Iris pigment epithelial cell (primary cell): ENCODE data around the gene CYB5A.

Source experiments
- DNase-seq: peaks from one replicate; pipeline ENCODE4 v3.0.0-alpha.2; 2011; ENCODE audit warnings: low read depth

Gene CYB5A

DNA sequence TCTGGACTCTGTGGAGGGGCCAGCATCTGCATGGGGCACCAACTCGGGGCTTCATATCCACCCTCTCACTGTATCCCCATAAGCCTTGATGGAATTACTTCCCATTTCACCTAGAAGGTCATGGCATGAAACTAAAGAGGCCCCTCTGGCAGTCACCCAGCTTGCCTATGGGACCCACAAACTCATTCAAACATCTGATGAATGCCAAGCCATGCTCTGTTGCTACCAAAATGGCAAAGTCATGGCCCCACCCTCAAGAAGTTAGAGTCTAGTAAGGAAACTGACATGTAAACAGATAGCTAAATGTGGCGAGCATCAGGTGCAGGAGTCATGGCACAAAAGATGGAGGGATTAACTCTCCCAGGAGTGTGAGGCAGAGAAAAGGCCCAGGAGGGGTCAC is 14.5 kb downstream of the CYB5A start:
- DNase-seq = no peak

DNA sequence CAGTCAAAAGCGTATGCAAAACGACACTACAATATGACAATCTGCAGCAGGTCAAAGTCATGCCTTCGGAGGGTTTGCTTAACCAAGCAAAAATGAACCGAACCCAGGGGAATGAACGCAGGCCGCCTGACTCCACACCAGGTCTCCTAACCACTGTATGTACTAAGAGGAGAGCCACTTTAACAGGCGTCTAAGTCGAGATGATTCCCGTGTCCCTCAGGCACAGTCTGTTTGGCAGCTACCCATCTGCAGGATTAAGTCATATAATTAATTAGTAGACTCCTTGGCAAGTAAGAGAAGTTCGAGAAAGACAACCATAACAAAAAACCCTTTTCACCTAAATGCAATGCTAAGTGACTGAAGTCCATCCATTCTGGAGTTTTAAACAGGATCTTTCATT is 15.2 kb downstream of the CYB5A start:
- no peak for DNase-seq

DNA sequence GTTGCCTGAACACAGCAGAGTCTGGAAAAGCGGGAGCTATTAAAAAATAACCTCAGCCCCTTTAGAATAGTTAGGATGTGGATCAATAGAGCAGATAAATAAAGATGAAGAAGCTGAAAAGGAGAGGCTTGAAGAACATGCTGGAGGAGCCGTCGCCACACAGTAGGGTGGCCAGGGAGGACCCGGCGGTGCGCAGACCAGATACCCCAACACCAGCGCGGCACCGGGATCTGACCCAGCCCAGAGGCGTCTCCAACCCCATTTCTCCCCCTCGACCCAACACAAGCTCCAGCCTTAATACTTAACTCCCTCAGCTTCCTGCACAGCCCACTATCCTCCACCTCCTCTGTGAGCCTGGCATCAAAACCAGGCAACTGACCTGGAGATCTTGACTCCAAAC is 16.0 kb downstream of the CYB5A start:
- no peak for DNase-seq

DNA sequence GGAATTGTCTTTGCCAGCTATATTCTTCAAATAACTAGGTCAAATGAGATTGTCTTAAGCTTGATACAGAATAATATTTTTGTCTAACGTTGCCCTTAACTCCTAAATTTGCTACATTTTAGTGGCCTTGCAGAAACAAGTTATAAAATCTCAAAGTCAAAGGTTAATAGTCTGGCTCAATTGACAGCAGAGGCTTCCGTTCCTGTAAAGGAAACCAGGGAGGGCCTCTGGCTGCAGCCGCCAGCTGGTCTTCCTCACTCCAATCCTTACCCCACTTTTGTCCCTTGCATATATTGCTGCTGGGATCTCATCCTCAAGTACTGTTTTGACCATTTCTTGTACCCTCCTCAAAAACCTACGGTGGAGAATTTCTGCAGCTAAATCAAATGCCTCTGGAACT is 17.1 kb downstream of the CYB5A start:
- DNase-seq = no peak

DNA sequence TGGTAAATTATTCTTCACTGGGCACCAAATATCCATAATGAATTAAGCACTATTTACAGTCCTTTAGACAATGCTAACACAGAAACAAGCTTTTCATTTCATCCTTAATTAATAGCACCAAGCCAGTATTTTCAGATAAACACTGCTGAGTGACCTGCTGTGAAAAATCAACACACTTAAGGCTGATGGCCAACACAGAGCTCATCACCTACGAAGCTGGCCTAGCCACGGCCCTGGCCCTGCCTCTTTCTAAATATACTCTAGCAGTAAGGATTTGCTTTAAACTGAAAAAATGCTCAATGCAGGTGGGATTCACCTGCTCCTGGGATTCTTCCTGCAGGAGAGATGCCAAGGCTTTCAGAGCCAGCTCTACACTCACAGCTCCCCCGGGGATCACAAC is 18.4 kb downstream of the CYB5A start:
- no peak for DNase-seq

DNA sequence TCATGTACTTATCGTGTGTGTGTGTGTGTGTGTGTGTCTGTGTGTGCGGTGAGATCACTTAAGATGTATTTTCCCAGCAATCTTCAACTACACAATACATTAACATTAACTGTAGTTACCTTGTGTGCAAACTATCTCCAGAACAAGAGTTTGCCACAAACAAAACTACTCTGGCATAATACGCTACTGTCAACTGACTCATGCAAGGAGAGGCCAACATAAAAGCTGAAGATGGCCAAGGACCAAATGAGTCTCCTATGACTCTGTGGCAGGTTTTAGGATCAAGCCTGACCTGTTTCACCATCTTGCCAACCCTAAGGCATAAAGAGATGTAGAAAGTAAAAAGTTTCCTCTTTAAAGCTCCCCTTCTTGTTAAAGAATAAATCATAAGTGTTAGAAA is 20.1 kb downstream of the CYB5A start:
- no peak for DNase-seq

DNA sequence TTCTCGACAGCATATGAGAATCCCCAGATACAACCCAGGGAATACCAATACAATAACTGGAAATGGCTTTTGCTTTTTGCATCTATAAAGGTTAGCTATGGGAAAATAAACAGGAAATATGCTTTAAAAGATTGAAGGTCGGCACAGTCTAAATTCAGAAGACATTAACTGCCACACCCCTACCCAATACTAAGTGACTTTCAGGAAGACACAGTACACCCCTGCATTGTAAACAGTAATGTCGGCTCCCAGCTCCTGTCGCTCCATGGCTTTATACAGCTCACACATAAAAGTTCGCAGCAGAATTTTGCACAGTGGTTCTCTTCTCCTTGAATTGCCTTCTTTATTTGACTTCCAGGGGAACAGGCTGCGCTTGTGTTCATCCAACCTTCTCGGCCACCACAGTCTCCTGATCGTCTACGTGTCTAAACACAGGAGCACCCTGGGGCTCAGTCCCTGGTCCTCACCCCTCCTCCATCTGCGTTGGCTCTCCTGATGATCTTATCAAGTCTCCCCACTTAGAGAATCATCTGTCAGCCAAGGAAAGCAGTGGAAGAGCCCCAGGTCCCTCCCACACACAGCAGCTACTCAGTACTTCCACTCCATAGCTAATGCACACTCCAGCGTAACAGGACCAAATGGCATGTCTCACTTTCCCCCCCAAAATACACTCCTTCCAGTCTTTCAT is 22.7 kb downstream of the CYB5A start:
- DNase-seq = no peak

DNA sequence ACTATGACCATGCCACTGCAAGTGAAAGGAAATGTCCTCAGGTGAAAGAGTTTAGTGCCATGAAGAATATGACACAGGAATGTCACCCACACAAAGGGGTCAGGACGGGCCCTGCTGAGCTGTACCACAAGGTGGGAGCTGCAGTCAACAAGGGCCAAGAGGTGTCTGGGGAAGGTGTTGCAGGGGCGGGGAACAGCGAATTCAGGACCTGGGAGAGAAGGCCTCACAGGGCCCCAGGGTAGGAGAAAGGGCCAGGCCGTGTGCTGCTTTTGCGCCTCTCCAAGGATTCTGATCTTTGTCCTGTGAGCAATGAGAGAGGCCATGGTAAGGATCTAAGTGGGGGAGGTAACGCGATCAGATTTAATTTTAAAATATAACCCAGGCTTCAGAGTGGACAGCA is 23.6 kb downstream of the CYB5A start:
- DNase-seq = no peak

DNA sequence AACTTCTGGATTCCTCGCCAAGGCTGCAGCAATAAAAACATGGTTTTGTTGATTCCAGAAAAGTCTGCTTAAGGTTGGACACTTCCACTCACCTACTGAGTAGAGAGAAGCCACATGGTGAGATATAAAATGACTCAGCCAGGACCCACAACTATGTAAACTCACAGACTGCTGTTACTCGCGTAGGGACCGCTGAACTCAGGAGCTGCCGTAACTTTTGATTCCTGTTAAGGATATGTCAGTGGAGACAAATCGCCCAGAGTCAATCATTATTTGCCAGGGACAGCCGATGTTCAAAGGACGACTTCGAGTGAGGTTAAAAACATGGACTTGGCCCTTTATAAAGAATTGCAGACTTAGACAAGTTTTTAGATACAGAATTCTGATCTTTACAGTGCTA is 25.6 kb downstream of the CYB5A start:
- peak; percentile 85 for DNase-seq

DNA sequence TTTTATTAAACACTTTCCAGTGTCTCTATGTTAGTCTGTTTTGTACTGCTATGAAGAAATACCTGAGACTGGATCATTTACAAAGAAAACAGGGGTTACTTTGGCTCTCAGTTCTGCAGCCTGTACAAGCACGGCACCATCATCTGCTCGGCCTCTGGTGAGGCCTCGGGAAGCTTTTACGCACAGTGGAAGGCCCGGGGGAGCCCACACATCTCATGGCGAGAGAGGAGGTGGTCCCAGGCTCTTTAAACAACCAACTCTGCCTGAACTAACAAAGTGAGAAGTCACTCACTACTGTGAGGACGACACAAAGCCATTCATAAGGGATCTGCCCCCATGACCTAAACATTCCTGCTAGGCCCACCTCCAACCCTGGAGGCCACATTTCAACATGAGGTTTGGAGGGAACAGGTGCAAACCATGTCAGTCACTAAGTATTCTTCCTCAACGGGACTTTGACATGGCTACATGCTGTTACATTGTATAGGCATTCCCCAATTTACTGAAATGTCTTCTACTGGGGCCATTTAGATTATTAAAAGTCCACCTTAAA is 26.1 kb downstream of the CYB5A start:
- no peak for DNase-seq

DNA sequence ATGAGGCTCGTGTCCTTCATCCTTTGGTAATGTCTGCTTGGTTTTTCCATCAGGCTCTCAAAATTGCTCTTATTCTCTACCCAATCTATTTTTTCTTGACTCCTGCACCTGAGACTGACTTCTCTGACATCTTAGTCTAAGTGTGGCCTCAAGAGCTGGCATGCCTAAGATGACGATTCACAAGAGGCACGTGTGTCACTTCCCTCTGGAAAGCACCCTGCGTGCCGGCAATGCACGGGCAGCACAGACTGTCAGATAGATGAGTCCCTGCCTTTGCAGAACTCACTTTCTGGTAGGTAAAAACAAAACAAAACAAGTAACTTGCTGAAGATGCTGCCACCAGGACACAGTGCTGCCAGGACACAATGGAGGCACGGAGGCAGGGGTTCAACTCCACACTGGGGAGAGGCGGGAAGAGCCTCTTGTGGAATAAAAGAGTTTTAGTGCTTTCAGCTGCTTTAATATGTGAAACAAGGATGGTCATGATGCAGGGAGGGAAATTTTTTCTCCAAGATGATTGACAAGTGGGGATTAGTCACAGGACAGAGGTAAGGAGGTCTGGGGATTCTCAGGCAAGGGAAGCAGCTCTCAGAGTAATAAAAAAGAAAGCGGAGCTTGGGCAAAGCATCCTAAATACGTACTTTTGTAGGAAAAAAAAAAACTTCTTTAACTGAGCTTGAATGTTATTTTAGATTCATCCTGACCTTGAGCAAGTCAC is 27.3 kb downstream of the CYB5A start:
- no peak for DNase-seq

DNA sequence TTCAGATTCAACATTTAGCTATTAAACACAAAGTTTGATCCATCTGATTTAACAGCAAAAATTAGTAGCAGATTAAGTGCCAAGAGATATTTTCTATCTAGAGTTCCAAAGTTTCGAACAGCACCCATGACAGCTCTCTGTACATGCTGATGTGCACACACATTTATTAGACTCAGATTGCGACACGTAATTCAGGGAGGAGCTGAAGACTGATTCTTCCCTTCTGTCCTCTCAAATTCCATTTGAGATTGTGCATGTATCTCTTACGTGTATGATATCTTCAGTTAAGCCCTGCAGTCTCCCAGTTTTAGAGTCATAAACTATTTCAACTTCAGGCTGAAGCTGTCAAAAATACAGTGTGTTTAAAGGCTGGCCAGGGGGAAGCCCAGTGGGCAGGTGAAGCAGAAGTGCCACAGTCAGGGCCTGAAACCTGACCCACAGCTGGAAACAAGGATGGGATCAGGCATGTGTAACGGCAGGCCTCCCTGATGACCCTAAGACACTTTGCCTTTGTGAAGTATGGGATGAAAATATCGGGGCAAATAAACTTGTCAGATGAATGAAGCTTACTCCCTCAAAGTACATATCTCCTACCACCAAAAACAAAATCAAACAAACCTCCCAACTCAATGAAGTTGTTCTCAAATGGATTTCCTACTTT is 30.6 kb downstream of the CYB5A start:
- DNase-seq = peak; percentile 52

DNA sequence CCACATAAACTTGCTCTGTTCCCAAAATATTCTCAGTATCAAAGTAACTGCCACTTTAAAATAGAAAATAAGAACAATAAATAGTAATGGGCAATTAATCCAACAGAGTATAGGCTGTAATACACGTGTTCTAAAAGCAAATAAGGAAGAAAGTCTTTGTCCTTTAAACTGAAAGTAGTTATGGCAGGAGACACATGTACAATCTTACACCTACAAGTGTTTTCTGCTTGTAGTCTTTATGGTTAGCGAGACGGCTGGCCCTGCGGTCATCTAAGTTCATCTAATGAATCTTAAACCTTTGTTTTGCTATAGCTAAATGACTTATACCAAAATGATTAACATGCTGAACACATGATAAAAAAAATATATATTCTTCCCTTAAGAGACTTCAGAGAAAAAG is 32.4 kb downstream of the CYB5A start:
- DNase-seq = no peak

DNA sequence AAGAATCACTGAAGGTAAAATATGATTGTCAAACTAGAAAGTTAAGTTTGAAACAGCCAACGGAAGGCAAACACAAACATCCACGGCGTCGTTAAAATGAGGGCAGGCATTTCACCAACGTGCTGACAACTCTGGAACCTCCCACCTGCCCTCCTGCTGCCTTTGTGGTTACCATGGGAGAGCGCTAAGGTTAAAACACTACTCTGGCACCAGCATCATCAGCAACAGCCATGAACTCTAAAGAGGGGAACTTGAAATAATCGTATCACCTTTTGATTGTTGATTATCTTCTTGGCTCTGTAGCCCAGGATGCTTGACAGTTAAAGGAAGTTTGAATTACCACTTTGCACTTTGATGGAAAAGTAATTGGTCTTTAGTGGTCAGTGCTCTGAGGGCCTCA is 34.7 kb downstream of the CYB5A start:
- no peak for DNase-seq

DNA sequence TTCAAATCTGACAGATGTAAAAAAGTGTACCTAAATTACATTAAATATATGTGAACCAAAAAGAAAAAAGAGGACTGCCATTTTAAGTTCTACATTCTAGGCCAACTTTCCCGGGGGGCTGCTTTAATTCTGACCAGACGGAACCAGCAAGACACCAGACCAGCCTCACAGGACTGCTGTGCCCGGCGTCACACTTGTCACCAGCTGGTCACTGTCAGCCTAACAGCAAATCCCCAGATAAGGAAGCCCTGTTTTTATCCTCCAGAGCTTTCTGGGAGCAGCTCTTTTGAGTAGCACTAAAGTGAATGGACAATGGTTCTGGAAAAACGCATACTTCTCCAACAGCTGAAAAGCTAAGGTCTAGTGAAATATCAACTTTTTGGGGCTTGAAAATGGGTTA is 35.6 kb downstream of the CYB5A start:
- DNase-seq = no peak

DNA sequence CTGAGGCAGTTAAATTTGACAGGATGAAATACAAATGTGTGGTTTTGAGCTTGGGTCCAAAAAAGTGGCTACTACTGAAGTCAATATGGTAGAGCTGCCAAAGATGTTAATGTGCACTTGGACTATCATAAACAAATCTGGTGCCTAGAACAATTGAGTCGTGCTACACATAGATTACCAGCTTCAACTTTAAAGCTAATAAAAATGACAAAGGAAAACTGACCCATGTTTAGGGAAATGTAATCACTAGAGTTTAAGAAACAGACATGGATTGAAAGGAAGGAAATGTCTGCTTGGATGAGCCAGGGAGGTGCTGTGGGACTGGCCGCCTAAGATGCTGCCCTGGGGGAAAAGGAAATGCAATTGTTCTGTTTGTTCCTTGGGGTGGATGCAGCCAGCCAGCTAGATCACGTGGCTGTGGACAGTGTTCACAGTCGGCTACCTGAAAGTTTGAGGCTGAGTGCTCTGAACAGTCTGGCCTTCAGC is 36.6 kb downstream of the CYB5A start:
- DNase-seq = no peak

DNA sequence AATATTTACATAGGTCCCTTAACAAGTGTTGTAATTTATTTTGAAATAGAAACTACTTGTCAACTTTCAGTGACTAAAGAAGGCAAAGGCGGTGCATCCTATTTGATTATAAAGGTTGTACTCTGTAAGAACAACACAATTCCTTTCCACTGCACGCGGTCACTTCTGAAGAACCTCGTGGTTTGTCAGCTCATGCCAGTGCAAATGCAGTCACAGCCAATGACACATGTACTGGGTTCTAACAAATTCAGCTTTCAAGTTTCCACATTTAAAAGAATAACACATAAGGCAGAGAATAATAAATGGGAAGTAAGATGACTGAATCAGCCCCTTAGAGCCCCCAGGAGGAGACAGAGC is 39.7 kb downstream of the CYB5A start:
- DNase-seq = peak; percentile 64

DNA sequence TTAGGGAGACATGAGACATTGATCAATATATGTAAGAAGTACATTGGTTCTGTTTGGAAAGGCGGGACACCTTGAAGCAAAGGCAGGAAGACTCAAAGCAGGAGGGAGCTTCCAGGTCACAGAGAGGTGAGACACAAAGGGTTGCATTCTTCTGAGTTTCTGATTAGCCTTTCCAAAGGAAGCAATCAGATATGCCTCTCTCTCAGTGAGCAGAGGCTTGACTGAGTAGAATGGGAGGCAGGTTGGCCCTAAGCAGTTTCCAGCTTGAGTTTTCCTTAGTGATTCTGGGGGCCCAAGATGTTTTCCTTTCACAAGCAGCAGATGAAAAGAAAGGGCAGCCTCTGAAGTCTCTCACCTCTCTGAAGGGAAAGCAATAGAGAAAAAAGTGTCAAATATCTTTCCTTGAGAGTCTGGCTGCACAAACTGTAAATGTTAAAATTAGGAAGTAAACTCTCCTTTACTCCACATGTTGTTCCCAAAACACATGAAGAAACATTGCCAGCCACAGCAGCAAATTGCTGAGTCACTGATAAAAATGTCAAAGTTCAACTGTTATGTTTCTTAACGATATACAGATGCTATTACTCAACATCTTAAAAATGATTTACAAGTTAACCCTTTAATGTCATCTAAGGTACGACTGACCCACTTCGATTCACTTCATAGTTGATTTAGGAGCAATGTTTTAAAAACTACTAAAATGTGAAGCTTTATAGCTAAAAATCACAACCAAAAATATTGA is 40.3 kb downstream of the CYB5A start:
- DNase-seq = peak; percentile 86

DNA sequence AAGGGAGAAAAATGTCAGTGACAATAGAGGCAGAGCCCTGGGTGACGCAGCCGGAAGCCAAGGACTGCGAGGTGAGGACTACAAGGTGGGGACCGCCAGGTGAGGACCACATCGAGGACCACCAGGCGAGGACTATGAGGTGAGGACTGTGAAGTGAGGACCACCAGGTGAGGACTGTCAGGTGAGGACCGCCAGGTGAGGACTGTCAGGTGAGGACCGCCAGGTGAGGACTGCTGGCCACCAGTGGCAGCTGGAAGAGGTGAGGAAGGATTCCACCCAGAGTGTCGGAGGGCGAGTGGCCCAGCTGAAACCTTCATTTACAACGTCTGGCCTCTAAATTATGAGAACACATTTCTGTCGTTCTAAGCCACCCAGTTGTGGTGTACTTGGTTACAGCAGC is 41.6 kb downstream of the CYB5A start:
- DNase-seq = no peak

DNA sequence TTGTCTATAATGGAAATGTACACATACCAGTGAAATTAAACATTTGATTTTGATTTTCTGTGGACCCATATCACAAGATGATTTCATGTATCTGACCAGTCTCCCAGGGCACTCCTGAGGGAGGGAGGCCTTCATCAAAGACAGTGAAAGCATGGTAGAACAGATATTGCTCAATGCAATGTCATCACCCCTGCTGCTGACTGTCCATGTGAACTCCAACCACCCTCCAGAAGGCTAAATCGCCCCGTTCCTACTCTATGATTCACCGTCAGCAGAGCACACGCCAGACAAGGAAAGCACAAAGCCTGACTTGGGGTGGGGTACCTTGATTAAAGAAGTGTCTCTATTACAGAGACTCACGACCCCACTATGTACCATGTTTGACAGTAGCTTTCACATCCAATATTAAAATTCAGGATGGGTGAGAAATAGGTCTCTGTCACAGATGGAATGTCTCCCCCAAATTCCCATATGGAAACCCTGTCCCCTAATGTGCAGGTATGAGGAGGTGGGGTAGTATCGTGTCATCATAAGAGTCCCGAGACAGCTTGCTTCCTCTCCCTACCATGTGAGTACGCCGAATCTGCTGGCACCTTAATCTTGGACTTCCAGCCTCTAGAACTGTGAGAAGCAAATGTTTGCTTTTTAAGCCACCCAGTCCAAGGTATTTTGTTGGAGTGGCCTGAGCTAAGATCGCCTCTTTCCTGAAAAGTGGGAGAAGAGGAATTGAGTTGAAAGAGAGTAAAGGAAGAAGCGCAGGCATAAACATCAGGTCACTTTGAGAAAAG is 42.4 kb downstream of the CYB5A start:
- peak; percentile 98 for DNase-seq

DNA sequence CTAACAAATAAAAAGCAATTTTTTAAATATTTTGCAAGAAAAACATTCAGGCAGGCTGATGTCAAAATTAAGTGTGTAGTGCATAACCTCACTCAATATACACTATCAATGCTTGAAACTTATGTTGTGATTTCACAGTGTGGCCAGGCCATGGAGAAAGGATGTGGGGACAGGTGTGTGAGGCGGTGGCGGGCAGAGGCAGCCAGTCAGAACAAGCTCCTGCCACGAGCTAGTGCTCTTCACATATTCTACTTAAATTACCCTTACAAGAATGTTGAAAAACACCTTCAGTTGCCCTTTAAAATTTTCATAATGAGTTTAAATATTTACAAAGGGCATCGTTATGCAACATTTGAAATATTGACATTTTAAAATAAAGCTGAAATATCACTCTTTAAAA is 43.2 kb downstream of the CYB5A start:
- DNase-seq = no peak

DNA sequence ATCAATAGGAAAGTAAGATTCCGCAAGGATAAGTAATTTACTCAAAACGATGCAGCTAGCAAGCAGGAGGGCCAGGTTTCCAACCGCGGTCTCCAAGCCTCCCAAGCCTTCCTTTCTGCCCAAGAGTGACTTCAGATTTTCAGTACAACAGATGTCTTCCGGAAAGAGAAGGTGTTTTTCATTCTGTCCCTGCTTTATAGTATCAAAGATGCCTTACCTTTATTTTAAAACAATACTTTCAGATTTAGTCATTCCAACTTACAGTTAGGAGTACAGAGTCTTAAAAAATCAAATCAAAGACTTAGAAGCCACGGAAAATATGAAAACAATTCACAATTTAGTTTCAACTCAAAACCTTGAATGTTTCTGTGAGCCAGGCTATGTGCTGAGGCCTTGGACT is 43.6 kb downstream of the CYB5A start:
- DNase-seq = no peak
